Transverse colon (tissue), 4 donors: ENCODE data around the gene CLK4. TPM values are rescaled to one million over a fixed set of nuclear protein-coding genes. Genes with fewer than 3 reads are reported as not detected.

Source experiments
- DNase-seq: peaks from one replicate; pipeline ENCODE4 v3.0.0-alpha.2; 2019
- H3K27ac ChIP-seq, 4 donors: fragments of 200-600 bp; sonication (generic); 2 replicates each; pipeline ENCODE4 v1.5.1; 2016 to 2018; ENCODE audit warnings: inconsistent platforms in 4 of 4
- H3K27me3 ChIP-seq: fragments of 200-600 bp; sonication (generic); 2 replicates; pipeline ENCODE4 v1.5.1; 2017; ENCODE audit warnings: inconsistent platforms
- H3K36me3 ChIP-seq, 4 donors: fragments of 200-600 bp; sonication (generic); 2 replicates each; pipeline ENCODE4 v1.5.1; 2017 to 2019; ENCODE audit warnings: inconsistent platforms in 4 of 4
- H3K4me1 ChIP-seq, 4 donors: fragments of 200-600 bp; sonication (generic); 2 replicates each; pipeline ENCODE4 v1.5.1; 2017 to 2020; ENCODE audit warnings: inconsistent platforms in 4 of 4
- H3K4me3 ChIP-seq, 4 donors: fragments of 200-600 bp; sonication (generic); 1 replicate in 1 of 4; 2 replicates in 3 of 4; pipeline versions ENCODE4 v1.5.1 to v1.6.1; 2017 to 2019; ENCODE audit warnings: inconsistent platforms in 4 of 4
- H3K9me3 ChIP-seq, 2 donors: fragments of 200-600 bp; sonication (generic); 2 replicates each; pipeline ENCODE4 v1.5.1; 2017 to 2019; ENCODE audit warnings: inconsistent platforms in 2 of 2
- CTCF ChIP-seq, 5 experiments: fragments of 200-600 bp in 3 of 5; fragments of 450-650 bp in 2 of 5; sonication (generic) in 3 of 5; IDR thresholded peaks; 1 replicate in 2 of 5; 2 replicates in 3 of 5; pipeline ENCODE4 v1.5.1; 2016 to 2017; ENCODE audit warnings: antibody characterized with exemption in 5 of 5, inconsistent platforms in 3 of 5, mild to moderate bottlenecking in 2 of 5, moderate library complexity in 1 of 5
- EP300 ChIP-seq: sonication (generic); formaldehyde crosslinking; IDR thresholded peaks from one replicate; pipeline ENCODE4 v1.6.1; 2017; ENCODE audit warnings: antibody characterized with exemption, low read depth
- POLR2A ChIP-seq: fragments of 450-650 bp; IDR thresholded peaks from one replicate; pipeline ENCODE4 v1.6.1; 2016; ENCODE audit warnings: antibody characterized with exemption, mild to moderate bottlenecking, moderate library complexity
- POLR2AphosphoS5 ChIP-seq, 3 donors: sonication (generic); formaldehyde crosslinking; IDR thresholded peaks; one replicate each; pipeline ENCODE4 v1.6.1; 2016; ENCODE audit warnings: antibody characterized with exemption in 3 of 3
- WGBS, 2 donors: methylation state at CpG; one replicate each; pipeline ENCODE4 v1.1.5; 2018; ENCODE audit warnings: low coverage in 1 of 2; 5-methylcytosine and 5-hydroxymethylcytosine counted together
- in situ Hi-C, 4 donors: fragments of 200-750 bp; cut with MboI; loops; one replicate each; pipeline versions ENCODE4 v1.15.0 to v1.15.1; 2017; ENCODE audit warnings: low sequenced_read_pairs in 3 of 4, low pct_ligation_motif_present in 1 of 4, low pct_unique_long_range_greater_than_20kb in 1 of 4
- intact Hi-C: fragments of 100-400 bp; cut with DNase I; formaldehyde crosslinking; loops from one replicate; pipeline ENCODE4 v1.15.1; 2023; ENCODE audit warnings: low total_unique reads
- total RNA-seq, 4 donors: library from RNA; depleted of rRNA; stranded (reverse); fragments of >200 nt; gene quantifications; one replicate each; pipeline ENCODE4 v1.1.0, GENCODE V29; 2016

Gene CLK4
- total RNA-seq, 4 donors from 2014 or later = 36.0 to 72.6 (median 52.4) TPM

- TF ChIP-seq CTCF (IDR thresholded peaks at IDR 0.05) (no peak), POLR2AphosphoS5 (IDR thresholded peaks at IDR 0.05) (no peak), EP300 (no peak), POLR2A (no peak)
- Histone ChIP-seq H3K4me1 (peaks cover 7 to 28% (median 18%) of the 10 kb centered on the region in 4 donors), H3K4me3 (no peak overlapping the region), H3K27me3 (no peaks in the 10 kb centered on the region), H3K36me3 (peaks cover 0 to 72% (median 35%) of the 10 kb centered on the region in 4 donors), H3K27ac (no peak overlapping the region), H3K9me3 (no peaks in the 10 kb centered on the region)
- DNase-seq = no peak
- intact Hi-C loops = no loop called here
- in situ Hi-C loops = no loop called here
- 67 to 71% methylated on average over 1 of the region's 1 CpG for WGBS, 2 donors
Observed at GRCh38 chr5:178619390-178619789, 7.5 kb downstream of the CLK4 start.

GRCh38 chr5:178612299-178612698 is 14.6 kb downstream of the CLK4 start:
- no peaks in the 10 kb centered on the region for H3K27me3 ChIP-seq
- no peaks in the 10 kb centered on the region for H3K4me1 ChIP-seq
- in situ Hi-C loops (no loop called here), intact Hi-C loops (no loop called here)
- no peak overlapping the region for H3K27ac ChIP-seq
- TF ChIP-seq CTCF (IDR thresholded peaks at IDR 0.05) (no peak), EP300 (no peak), POLR2AphosphoS5 (IDR thresholded peaks at IDR 0.05) (no peak), POLR2A (no peak)
- 70 to 75% methylated on average over 7 of the region's 7 CpGs for WGBS, 2 donors
- no peak overlapping the region for H3K4me3 ChIP-seq
- no peaks in the 10 kb centered on the region for H3K9me3 ChIP-seq
- peaks cover 0 to 96% (median 44%) of the 10 kb centered on the region in 4 donors for H3K36me3 ChIP-seq
- no peak for DNase-seq

- no peak overlapping the region for H3K27ac ChIP-seq
- intact Hi-C loops (no loop called here), in situ Hi-C loops (no loop called here)
- peaks cover 0 to 78% (median 38%) of the 10 kb centered on the region in 4 donors for H3K36me3 ChIP-seq
- no peak for DNase-seq
- H3K4me3 ChIP-seq = no peak overlapping the region
- H3K9me3 ChIP-seq = no peaks in the 10 kb centered on the region
- 78 to 94% methylated on average over 3 of the region's 3 CpGs for WGBS, 2 donors
- no peaks in the 10 kb centered on the region for H3K4me1 ChIP-seq
- H3K27me3 ChIP-seq = no peaks in the 10 kb centered on the region
- TF ChIP-seq CTCF (IDR thresholded peaks at IDR 0.05) = no peak
- no peak for TF ChIP-seq EP300
- no peak for TF ChIP-seq POLR2A
- no peak for TF ChIP-seq POLR2AphosphoS5 (IDR thresholded peaks at IDR 0.05)
Observed at GRCh38 chr5:178606269-178606668, 20.6 kb downstream of the CLK4 start.

GRCh38 chr5:178605788-178606187 is 21.1 kb downstream of the CLK4 start:
- H3K36me3 ChIP-seq = peaks cover 0 to 74% (median 36%) of the 10 kb centered on the region in 4 donors
- DNase-seq = no peak
- WGBS, 2 donors = 83 to 88% methylated on average over 3 of the region's 3 CpGs
- no peak for TF ChIP-seq CTCF (IDR thresholded peaks at IDR 0.05)
- no peak for TF ChIP-seq EP300
- TF ChIP-seq POLR2A = no peak
- no peak for TF ChIP-seq POLR2AphosphoS5 (IDR thresholded peaks at IDR 0.05)
- H3K4me1 ChIP-seq = no peaks in the 10 kb centered on the region
- H3K27me3 ChIP-seq = no peaks in the 10 kb centered on the region
- intact Hi-C loops (no loop called here), in situ Hi-C loops (no loop called here)
- H3K9me3 ChIP-seq = no peaks in the 10 kb centered on the region
- H3K4me3 ChIP-seq = no peak overlapping the region
- H3K27ac ChIP-seq = no peak overlapping the region
